IPS-15b (cell line): ENCODE results near the gene SEPTIN8.

Experiments used
- H3K27me3 ChIP-seq: one replicate; pipeline ENCODE4 v1.6.1; 2013; ENCODE audit warnings: low read length; ENCODE audit not compliant: control insufficient read depth, insufficient read depth
- H3K36me3 ChIP-seq: one replicate; pipeline ENCODE4 v1.6.1; 2013; ENCODE audit warnings: low read length; ENCODE audit not compliant: control insufficient read depth, insufficient read depth
- H3K4me1 ChIP-seq: one replicate; pipeline ENCODE4 v1.6.1; 2013; ENCODE audit warnings: mild to moderate bottlenecking, low read length; ENCODE audit not compliant: control insufficient read depth, insufficient read depth
- H3K4me3 ChIP-seq: one replicate; pipeline ENCODE4 v1.5.1; 2013; ENCODE audit warnings: low read depth, low read length
- H3K9ac ChIP-seq: one replicate; pipeline ENCODE4 v1.6.1; 2013; ENCODE audit warnings: low read depth, mild to moderate bottlenecking, low read length
- H3K9me3 ChIP-seq: one replicate; pipeline ENCODE4 v1.6.1; 2013; ENCODE audit warnings: mild to moderate bottlenecking, low read length; ENCODE audit not compliant: control insufficient read depth, insufficient read depth

SEPTIN8 gene

GRCh38 chr5:132734687-132735086 lies 42.4 kb downstream of the SEPTIN8 start:
- Histone ChIP-seq H3K27me3 (peaks cover 7% of the 10 kb centered on the region), H3K4me3 (no peak overlapping the region), H3K36me3 (no peaks in the 10 kb centered on the region), H3K9ac (no peak overlapping the region), H3K4me1 (no peaks in the 10 kb centered on the region), H3K9me3 (no peaks in the 10 kb centered on the region)

- H3K4me1 ChIP-seq = no peaks in the 10 kb centered on the region
Observed at GRCh38 chr5:132733499-132734148, 43.4 kb downstream of the SEPTIN8 start.

GRCh38 chr5:132729896-132730295 lies 47.1 kb downstream of the SEPTIN8 start:
- no peaks in the 10 kb centered on the region for H3K9me3 ChIP-seq
- no peak overlapping the region for H3K9ac ChIP-seq
- H3K36me3 ChIP-seq = no peaks in the 10 kb centered on the region
- H3K27me3 ChIP-seq = no peaks in the 10 kb centered on the region
- no peaks in the 10 kb centered on the region for H3K4me1 ChIP-seq
- no peak overlapping the region for H3K4me3 ChIP-seq

More at GRCh38 chr5:132733499-132734148, 43.4 kb downstream of the SEPTIN8 start:
- Histone ChIP-seq H3K9ac (no peak overlapping the region), H3K4me3 (no peak overlapping the region), H3K27me3 (peaks cover 4% of the 10 kb centered on the region), H3K36me3 (no peaks in the 10 kb centered on the region), H3K9me3 (no peaks in the 10 kb centered on the region)

GRCh38 chr5:132725745-132726144 lies 51.3 kb downstream of the SEPTIN8 start:
- no peak overlapping the region for H3K4me3 ChIP-seq
- no peaks in the 10 kb centered on the region for H3K27me3 ChIP-seq
- H3K9ac ChIP-seq = no peak overlapping the region
- no peaks in the 10 kb centered on the region for H3K36me3 ChIP-seq
- no peaks in the 10 kb centered on the region for H3K9me3 ChIP-seq
- no peaks in the 10 kb centered on the region for H3K4me1 ChIP-seq

- no peaks in the 10 kb centered on the region for H3K27me3 ChIP-seq
- no peak overlapping the region for H3K4me3 ChIP-seq
- H3K4me1 ChIP-seq = no peaks in the 10 kb centered on the region
- no peak overlapping the region for H3K9ac ChIP-seq
- no peaks in the 10 kb centered on the region for H3K9me3 ChIP-seq
- H3K36me3 ChIP-seq = no peaks in the 10 kb centered on the region
Observed at GRCh38 chr5:132718544-132719312, 58.3 kb downstream of the SEPTIN8 start.

GRCh38 chr5:132714456-132715307 lies 62.4 kb downstream of the SEPTIN8 start:
- H3K27me3 ChIP-seq = no peaks in the 10 kb centered on the region
- H3K36me3 ChIP-seq = no peaks in the 10 kb centered on the region
- no peak overlapping the region for H3K4me3 ChIP-seq
- no peaks in the 10 kb centered on the region for H3K9me3 ChIP-seq
- no peaks in the 10 kb centered on the region for H3K4me1 ChIP-seq
- no peak overlapping the region for H3K9ac ChIP-seq

- Histone ChIP-seq H3K36me3 (no peaks in the 10 kb centered on the region), H3K9me3 (no peaks in the 10 kb centered on the region), H3K4me1 (no peaks in the 10 kb centered on the region), H3K9ac (no peak overlapping the region), H3K4me3 (no peak overlapping the region), H3K27me3 (no peaks in the 10 kb centered on the region)
Observed at GRCh38 chr5:132708645-132709044, 68.4 kb downstream of the SEPTIN8 start.

GRCh38 chr5:132704875-132705274 lies 72.2 kb downstream of the SEPTIN8 start:
- Histone ChIP-seq H3K4me1 (no peaks in the 10 kb centered on the region), H3K9ac (no peak overlapping the region), H3K36me3 (no peaks in the 10 kb centered on the region), H3K27me3 (no peaks in the 10 kb centered on the region), H3K9me3 (no peaks in the 10 kb centered on the region), H3K4me3 (no peak overlapping the region)
